Nephron progenitor cell (in vitro differentiated cells): ENCODE data around the gene BCL2L13.

Experiments used
- DNase-seq: peaks from one replicate; pipeline ENCODE4 v3.0.0; 2021
- H3K27ac Mint-ChIP-seq: 2 replicates; pipeline ENCODE4 v1.8.0; 2021; ENCODE audit warnings: mild to moderate bottlenecking, moderate library complexity, mixed read lengths
- H3K27me3 Mint-ChIP-seq: 2 replicates; pipeline ENCODE4 v1.8.0; 2021; ENCODE audit warnings: mild to moderate bottlenecking, low read depth, mixed read lengths; ENCODE audit not compliant: poor library complexity
- H3K36me3 Mint-ChIP-seq: 2 replicates; pipeline ENCODE4 v1.8.0; 2021; ENCODE audit warnings: low read depth, mixed read lengths
- H3K4me1 Mint-ChIP-seq: 2 replicates; pipeline ENCODE4 v1.8.0; 2021; ENCODE audit warnings: mixed read lengths
- H3K4me3 Mint-ChIP-seq: 2 replicates; pipeline ENCODE4 v1.8.0; 2021; ENCODE audit warnings: mild to moderate bottlenecking, moderate library complexity, mixed read lengths
- H3K9me3 Mint-ChIP-seq: 2 replicates; pipeline ENCODE4 v1.8.0; 2021; ENCODE audit warnings: mild to moderate bottlenecking, moderate library complexity, mixed read lengths
- TF ChIP-seq, protein P1 (sequence below): fragments of 200-600 bp; sonication (generic); IDR thresholded peaks from 2 replicates; pipeline ENCODE4 v1.5.0; 2021; ENCODE audit warnings: antibody characterized with exemption

BCL2L13 gene

DNA sequence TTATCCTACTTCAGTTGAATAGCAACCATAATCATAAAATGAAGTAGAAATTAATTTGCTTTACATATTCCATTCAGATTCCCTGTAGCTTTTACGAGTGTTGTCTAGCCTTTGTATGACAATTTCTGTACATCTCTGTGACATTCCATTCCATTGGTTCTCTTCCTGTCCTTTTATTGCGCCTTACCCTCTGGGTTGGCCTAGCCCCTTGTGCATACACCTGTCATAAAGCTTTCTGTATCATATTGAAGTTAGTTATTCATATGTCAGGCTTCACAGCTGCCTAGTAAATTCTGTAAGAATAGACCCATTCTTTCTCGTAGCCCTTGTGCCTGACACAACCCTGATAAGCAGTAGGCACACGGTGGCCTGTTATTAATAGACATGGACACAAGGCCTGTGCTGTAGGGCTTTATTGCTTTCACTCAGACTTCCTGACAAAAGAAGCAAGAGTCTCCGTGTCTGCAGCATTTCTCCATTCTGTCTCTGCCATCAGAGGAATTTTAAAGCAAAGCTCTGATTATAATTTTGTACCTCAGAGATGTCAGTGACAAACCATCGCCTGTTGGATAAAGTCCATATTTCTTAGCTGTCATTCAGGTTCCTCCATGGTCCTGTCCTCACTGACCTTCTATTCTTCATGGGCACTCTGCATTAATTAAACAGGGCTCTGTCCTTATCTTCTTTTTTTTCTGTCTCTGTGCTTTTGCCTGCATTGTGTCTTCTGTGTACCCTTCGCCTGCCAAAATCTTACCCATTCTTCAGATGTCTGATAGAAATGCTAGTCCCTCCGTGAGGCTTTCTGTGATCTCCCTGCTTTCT, 86.3 kb downstream of the BCL2L13 start:
- peaks cover 34% of the 10 kb centered on the region for H3K36me3 Mint-ChIP-seq
- no peak overlapping the region for H3K4me3 Mint-ChIP-seq
- no peaks in the 10 kb centered on the region for H3K4me1 Mint-ChIP-seq
- no peak for DNase-seq
- H3K27ac Mint-ChIP-seq = no peak overlapping the region
- H3K9me3 Mint-ChIP-seq = no peaks in the 10 kb centered on the region
- TF ChIP-seq, protein P1, sequence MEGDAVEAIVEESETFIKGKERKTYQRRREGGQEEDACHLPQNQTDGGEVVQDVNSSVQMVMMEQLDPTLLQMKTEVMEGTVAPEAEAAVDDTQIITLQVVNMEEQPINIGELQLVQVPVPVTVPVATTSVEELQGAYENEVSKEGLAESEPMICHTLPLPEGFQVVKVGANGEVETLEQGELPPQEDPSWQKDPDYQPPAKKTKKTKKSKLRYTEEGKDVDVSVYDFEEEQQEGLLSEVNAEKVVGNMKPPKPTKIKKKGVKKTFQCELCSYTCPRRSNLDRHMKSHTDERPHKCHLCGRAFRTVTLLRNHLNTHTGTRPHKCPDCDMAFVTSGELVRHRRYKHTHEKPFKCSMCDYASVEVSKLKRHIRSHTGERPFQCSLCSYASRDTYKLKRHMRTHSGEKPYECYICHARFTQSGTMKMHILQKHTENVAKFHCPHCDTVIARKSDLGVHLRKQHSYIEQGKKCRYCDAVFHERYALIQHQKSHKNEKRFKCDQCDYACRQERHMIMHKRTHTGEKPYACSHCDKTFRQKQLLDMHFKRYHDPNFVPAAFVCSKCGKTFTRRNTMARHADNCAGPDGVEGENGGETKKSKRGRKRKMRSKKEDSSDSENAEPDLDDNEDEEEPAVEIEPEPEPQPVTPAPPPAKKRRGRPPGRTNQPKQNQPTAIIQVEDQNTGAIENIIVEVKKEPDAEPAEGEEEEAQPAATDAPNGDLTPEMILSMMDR = no peak
- H3K27me3 Mint-ChIP-seq = no peaks in the 10 kb centered on the region

DNA sequence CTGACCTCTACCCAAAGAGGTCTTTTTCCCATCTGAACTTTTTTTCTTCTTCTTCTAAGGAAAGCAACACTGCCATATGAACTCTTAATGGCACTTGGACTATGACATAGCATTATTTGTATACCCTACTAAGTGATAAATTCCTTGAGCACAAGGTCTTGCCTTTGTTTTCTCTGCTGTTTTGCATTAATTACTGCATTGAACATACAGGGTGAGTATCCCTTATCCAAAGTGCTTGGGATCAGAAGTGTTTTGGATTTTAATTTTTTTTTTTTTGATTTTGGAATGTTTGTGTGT, 86.9 kb downstream of the BCL2L13 start:
- TF ChIP-seq, protein P1 = no peak
- no peaks in the 10 kb centered on the region for H3K27me3 Mint-ChIP-seq
- H3K4me3 Mint-ChIP-seq = no peak overlapping the region
- H3K36me3 Mint-ChIP-seq = peaks cover 37% of the 10 kb centered on the region
- no peak overlapping the region for H3K27ac Mint-ChIP-seq
- no peaks in the 10 kb centered on the region for H3K9me3 Mint-ChIP-seq
- no peak for DNase-seq
- H3K4me1 Mint-ChIP-seq = no peaks in the 10 kb centered on the region

DNA sequence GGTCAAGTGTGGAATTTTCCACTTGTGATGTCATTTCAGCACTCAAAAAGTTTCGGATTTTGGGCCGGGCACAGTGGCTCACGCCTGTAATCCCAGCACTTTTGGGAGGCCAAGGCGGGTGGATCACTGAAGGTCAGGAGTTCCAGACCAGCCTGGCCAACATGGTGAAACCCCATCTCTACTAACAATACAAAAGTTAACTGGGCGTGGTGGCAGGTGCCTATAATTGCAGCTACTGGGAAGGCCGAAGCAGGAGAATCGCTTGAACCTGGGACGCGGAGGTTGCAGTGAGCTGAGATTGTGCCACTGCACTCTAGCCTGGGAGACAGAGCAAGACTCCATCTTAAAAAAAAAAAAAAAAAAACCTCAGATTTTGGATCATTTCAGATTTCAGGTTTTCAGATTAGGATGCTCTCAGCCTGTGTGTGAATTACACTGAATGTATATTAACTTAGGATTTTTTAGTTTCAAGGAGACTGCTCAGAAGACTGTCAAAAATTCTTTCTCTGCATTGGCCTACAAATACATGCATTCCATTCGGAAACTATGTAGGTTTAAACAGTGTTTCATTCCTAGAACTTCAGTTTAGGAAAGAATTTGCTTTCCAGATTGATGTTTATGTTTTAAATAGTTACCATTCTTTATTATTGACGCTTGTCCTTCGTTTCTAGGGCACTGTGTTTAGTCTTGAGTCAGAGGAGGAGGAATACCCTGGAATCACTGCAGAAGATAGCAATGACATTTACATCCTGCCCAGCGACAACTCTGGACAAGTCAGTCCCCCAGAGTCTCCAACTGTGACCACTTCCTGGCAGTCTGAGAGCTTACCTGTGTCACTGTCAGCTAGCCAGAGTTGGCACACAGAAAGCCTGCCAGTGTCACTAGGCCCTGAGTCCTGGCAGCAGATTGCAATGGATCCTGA, 87.7 kb downstream of the BCL2L13 start:
- H3K36me3 Mint-ChIP-seq = peaks cover 41% of the 10 kb centered on the region
- no peak overlapping the region for H3K4me3 Mint-ChIP-seq
- no peak for DNase-seq
- TF ChIP-seq, protein P1 = no peak
- H3K27me3 Mint-ChIP-seq = no peaks in the 10 kb centered on the region
- no peaks in the 10 kb centered on the region for H3K9me3 Mint-ChIP-seq
- H3K27ac Mint-ChIP-seq = no peak overlapping the region
- no peaks in the 10 kb centered on the region for H3K4me1 Mint-ChIP-seq

DNA sequence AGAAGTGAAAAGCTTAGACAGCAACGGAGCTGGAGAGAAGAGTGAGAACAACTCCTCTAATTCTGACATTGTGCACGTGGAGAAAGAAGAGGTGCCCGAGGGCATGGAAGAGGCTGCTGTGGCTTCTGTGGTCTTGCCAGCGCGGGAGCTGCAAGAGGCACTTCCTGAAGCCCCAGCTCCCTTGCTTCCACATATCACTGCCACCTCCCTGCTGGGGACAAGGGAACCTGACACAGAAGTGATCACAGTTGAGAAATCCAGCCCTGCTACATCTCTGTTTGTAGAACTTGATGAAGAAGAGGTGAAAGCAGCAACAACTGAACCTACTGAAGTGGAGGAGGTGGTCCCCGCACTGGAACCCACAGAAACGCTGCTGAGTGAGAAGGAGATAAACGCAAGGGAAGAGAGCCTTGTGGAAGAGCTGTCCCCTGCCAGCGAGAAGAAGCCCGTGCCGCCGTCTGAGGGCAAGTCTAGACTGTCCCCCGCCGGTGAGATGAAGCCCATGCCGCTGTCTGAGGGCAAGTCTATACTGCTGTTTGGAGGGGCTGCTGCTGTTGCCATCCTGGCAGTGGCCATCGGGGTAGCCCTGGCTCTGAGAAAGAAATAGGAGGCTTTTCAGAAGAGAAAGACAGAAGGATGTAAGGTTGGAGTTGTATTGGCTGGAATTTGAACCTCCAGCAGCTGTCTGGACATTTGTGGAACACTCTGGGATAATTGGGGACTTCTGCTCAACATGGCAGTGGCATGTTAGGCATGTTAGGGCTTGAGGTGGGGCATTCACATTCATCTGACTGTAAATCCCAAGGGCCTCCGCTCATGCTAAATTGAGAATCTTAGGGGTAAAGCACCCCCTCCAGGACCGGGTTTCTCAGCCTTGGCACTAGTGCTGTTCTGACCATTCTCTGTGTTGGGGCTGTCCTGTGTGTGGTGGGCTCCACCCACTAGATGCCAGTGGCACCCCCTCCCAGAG, 88.7 kb downstream of the BCL2L13 start:
- Mint-ChIP-seq H3K4me3 (no peak overlapping the region), H3K36me3 (peaks cover 43% of the 10 kb centered on the region), H3K27me3 (no peaks in the 10 kb centered on the region), H3K9me3 (no peaks in the 10 kb centered on the region), H3K27ac (peak overlapping the region; percentile 67), H3K4me1 (no peaks in the 10 kb centered on the region)
- TF ChIP-seq, protein P1 = no peak
- DNase-seq = no peak

DNA sequence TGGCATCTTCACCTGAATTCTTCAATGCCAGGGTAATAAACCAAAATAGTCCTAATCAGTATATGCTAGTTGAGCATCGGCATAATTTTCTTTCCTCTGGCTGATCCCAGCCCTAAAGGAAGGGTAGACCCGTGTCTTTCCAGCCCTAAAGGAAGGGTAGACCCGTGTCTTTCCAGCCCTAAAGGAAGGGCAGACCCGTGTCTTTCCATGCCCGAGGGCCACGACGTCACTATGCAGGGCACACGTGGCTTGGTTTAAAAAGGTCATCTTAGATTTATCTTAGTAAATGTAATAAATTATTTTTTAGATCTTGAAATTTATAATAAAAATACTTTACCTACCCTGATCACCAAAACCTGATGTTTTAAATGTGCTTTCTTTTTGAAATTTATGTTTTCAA, 90.2 kb downstream of the BCL2L13 start:
- peaks cover 53% of the 10 kb centered on the region for H3K36me3 Mint-ChIP-seq
- DNase-seq = no peak
- H3K4me1 Mint-ChIP-seq = no peaks in the 10 kb centered on the region

More for the DNA sequence above, 90.2 kb downstream of the BCL2L13 start:
- TF ChIP-seq, protein P1 = no peak
- no peaks in the 10 kb centered on the region for H3K27me3 Mint-ChIP-seq
- no peak overlapping the region for H3K27ac Mint-ChIP-seq
- no peaks in the 10 kb centered on the region for H3K9me3 Mint-ChIP-seq
- no peak overlapping the region for H3K4me3 Mint-ChIP-seq
